ENCODE data around the gene COL25A1.

Gene COL25A1

GRCh38 chr4:108891896-108892590 is 410.4 kb downstream of the COL25A1 start:
- TF ChIP-seq CTCF (IDR thresholded peaks at IDR 0.05): no peak
- H3K4me3 ChIP-seq: no peak overlapping the region
- DNase-seq (ENCODE audit: low spot score): no peak
- H3K27ac ChIP-seq: no peak overlapping the region

- no peak for DNase-seq (ENCODE audit: low spot score)
- no peak overlapping the region for H3K27ac ChIP-seq
- H3K4me3 ChIP-seq: no peak overlapping the region
- no peak for TF ChIP-seq CTCF (IDR thresholded peaks at IDR 0.05)
Observed at GRCh38 chr4:108890484-108890881, 412.0 kb downstream of the COL25A1 start.

GRCh38 chr4:108889696-108890483 is 412.6 kb downstream of the COL25A1 start:
- TF ChIP-seq CTCF (IDR thresholded peaks at IDR 0.05): no peak
- no peak for DNase-seq (ENCODE audit: low spot score)

DNA sequence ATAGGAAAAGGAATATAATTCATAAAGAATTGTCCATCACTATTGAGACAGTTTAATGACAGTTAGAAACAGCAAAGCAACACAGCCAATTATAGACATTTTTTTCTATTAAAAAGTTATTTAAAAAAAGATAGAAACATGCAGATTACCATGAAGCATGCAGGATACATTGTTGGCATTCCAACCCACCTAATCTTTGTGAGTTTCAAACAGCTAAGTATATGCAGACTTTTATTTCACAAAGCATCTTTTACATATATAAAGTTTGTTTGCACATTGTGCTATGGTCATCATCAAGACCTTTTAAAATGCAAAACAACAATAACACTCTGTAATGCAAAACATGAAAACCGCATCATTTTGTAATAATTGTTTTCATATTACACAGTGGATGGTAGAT is 413.7 kb downstream of the COL25A1 start:
- no peak for DNase-seq (ENCODE audit: low spot score)
- H3K4me3 ChIP-seq: no peak overlapping the region
- TF ChIP-seq CTCF (IDR thresholded peaks at IDR 0.05): no peak
- no peak overlapping the region for H3K27ac ChIP-seq

More at GRCh38 chr4:108889696-108890483, 412.6 kb downstream of the COL25A1 start:
- H3K27ac ChIP-seq: no peak overlapping the region
- H3K4me3 ChIP-seq: no peak overlapping the region

- Histone ChIP-seq H3K27ac (no peak overlapping the region), H3K4me3 (no peak overlapping the region)
- TF ChIP-seq CTCF (IDR thresholded peaks at IDR 0.05): no peak
- no peak for DNase-seq (ENCODE audit: low spot score)
Observed at GRCh38 chr4:108887034-108887433, 415.4 kb downstream of the COL25A1 start.

DNA sequence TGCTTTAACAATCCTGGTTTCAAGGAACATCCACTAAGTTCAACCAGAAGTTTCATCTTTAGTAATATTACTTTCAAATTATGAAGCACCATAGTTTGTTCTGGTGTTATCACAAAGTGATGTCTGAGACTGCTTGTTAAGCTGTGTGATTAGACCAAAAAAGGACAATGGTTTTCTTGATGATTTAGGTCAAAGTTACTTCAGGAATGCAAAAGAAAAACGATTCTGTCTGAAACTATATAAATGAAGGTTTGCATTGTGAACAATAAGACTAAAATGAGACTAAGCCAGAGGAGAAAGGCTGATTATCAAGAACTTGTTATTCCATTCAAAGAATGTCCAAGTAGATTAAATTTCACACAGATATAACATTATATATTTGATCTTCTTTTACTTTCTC is 417.2 kb downstream of the COL25A1 start:
- Histone ChIP-seq H3K27ac (no peak overlapping the region), H3K4me3 (no peak overlapping the region)
- no peak for DNase-seq (ENCODE audit: low spot score)
- TF ChIP-seq CTCF (IDR thresholded peaks at IDR 0.05): no peak

DNA sequence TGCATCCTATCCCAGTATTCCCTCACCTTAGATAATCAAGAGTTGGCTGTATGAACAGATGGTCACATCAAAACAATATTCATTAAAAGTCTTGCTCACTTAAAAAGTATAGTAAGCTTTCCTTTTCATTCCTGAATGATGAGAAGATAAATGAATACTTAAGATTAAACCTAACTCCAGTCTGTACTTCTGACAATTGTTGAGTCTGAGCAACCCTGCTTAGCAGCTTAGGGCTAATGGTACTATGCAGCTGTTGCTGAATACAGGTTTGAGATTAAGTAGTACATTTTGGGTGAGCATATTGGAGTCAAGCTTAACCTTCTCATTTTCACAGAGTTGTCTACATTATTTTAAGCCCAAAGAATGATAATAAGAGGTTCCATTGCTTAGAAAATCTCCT is 417.9 kb downstream of the COL25A1 start:
- DNase-seq (ENCODE audit: low spot score): no peak
- TF ChIP-seq CTCF (IDR thresholded peaks at IDR 0.05): no peak
- no peak overlapping the region for H3K27ac ChIP-seq
- H3K4me3 ChIP-seq: no peak overlapping the region

Measured in coronary artery (tissue), 2 donors.